Measurements from ENCODE around the gene RNF214. TPM values are rescaled to one million over a fixed set of nuclear protein-coding genes. Genes with fewer than 3 reads are reported as not detected.
A peak's percentile ranks its signal among the peaks of the same experiment; 100 is the strongest.
"Not testable (repeated sequence)": the region's sequence is repeated elsewhere in the genome, so short reads cannot be mapped to it uniquely, and the experiment has no call there.

RNF214 gene
- 10 to 100 TPM; 11.1 to 23.8 (median 12.8) TPM for total RNA-seq
- 10 to 100 TPM in 2 of 3 donors, 1 to 10 TPM in 1; 6.2 to 12.0 (median 10.2) TPM for polyA plus RNA-seq

- TF ChIP-seq POLR2A (IDR thresholded peaks at IDR 0.05): peak; percentile 39 to 57
- peak; percentile 80 to 94 (median 84) for TF ChIP-seq CTCF (IDR thresholded peaks at IDR 0.05)
- peak; percentile 42 to 86 (median 70) for TF ChIP-seq POLR2AphosphoS5 (IDR thresholded peaks at IDR 0.05)
- no peak for TF ChIP-seq EP300 (IDR thresholded peaks at IDR 0.05)
- Histone ChIP-seq H3K9me3 (no peaks in the 10 kb centered on the region), H3K4me3 (peak within 1 kb of the TSS; percentile 79 to 98 (median 92)), H3K27ac (peak within 1 kb of the TSS; percentile 95 to 99 (median 96)), H3K27me3 (no peaks in the 10 kb centered on the region), H3K4me1 (peaks cover 2 to 38% (median 32%) of the 10 kb centered on the region in 4 donors), H3K36me3 (peaks cover 19 to 43% (median 26%) of the 10 kb centered on the region in 4 donors)
- WGBS, 2 donors: 1% methylated on average over 94 of the region's 94 CpGs
- DNase-seq: peak; percentile 86
- intact Hi-C loops (cut with DNase I): loop anchor here (1.0 to 2.0 kb wide), 3 partner anchors 53 to 95 kb away; partner anchors contain the start of genes CEP164, PAFAH1B2 and SIDT2
These were observed at the start of gene RNF214 for GRCh38 chr11:117232092-117232878. Gene RNF214, plus strand, starts transcription at chr11:117232671. Its CDS starts 1,602 bp downstream, at chr11:117234273.

GRCh38 chr11:117183178-117183577, 49.3 kb upstream of the RNF214 start:
- H3K27ac ChIP-seq; H3K27me3 ChIP-seq; H3K4me3 ChIP-seq; H3K9me3 ChIP-seq; intact Hi-C loops (cut with DNase I): not testable (repeated sequence)
- peak; percentile 42 for DNase-seq
- Histone ChIP-seq H3K4me1 (peaks cover 0 to 34% (median 25%) of the 10 kb centered on the region in 4 donors), H3K36me3 (peaks cover 16 to 62% (median 25%) of the 10 kb centered on the region in 4 donors)
- WGBS, 2 donors: 91 to 95% methylated on average over 13 of the region's 13 CpGs

GRCh38 chr11:117183724-117184349, 48.6 kb upstream of the RNF214 start:
- Histone ChIP-seq H3K4me3 (no peak overlapping the region), H3K27me3 (no peaks in the 10 kb centered on the region), H3K27ac (no peak overlapping the region), H3K9me3 (no peaks in the 10 kb centered on the region), H3K4me1 (peaks cover 0 to 32% (median 23%) of the 10 kb centered on the region in 4 donors), H3K36me3 (peaks cover 23 to 69% (median 28%) of the 10 kb centered on the region in 4 donors)
- no peak for TF ChIP-seq POLR2A (IDR thresholded peaks at IDR 0.05)
- no peak for TF ChIP-seq POLR2AphosphoS5 (IDR thresholded peaks at IDR 0.05)
- no peak for TF ChIP-seq CTCF (IDR thresholded peaks at IDR 0.05)
- no peak for TF ChIP-seq EP300 (IDR thresholded peaks at IDR 0.05)
- intact Hi-C loops (cut with DNase I): no loop called here
- 47 to 82% methylated on average over 11 of the region's 11 CpGs for WGBS, 2 donors
- peak; percentile 47 for DNase-seq

- TF ChIP-seq EP300 (IDR thresholded peaks at IDR 0.05): no peak
- TF ChIP-seq CTCF (IDR thresholded peaks at IDR 0.05): no peak
- no peak for TF ChIP-seq POLR2A (IDR thresholded peaks at IDR 0.05)
- no peak for TF ChIP-seq POLR2AphosphoS5 (IDR thresholded peaks at IDR 0.05)
- peak; percentile 37 for DNase-seq
- Histone ChIP-seq H3K36me3 (peaks cover 43 to 89% (median 46%) of the 10 kb centered on the region in 4 donors), H3K4me1 (peaks cover 0 to 16% (median 10%) of the 10 kb centered on the region in 4 donors), H3K4me3 (no peak overlapping the region), H3K27ac (no peak overlapping the region), H3K9me3 (no peaks in the 10 kb centered on the region), H3K27me3 (no peaks in the 10 kb centered on the region)
- intact Hi-C loops (cut with DNase I): no loop called here
- 71 to 72% methylated on average over 5 of the region's 5 CpGs for WGBS, 2 donors
These were observed 46.6 kb upstream of the RNF214 start for GRCh38 chr11:117185736-117186430.
